Liver (tissue), 9 donors: ENCODE data around the gene C3orf80. TPM values are rescaled to one million over a fixed set of nuclear protein-coding genes. Genes with fewer than 3 reads are reported as not detected.

ENCODE experiments used
- DNase-seq: peaks from one replicate; pipeline ENCODE4 v3.0.0-alpha.2; 2017; ENCODE audit warnings: low spot score
- H3K27ac ChIP-seq, 2 donors: one replicate each; pipeline ENCODE4 v1.7.0; 2013; ENCODE audit warnings: inconsistent platforms in 2 of 2, low read length in 2 of 2, control low read depth in 1 of 2, low read depth in 1 of 2, mild to moderate bottlenecking in 1 of 2
- H3K27me3 ChIP-seq, 4 donors: one replicate each; pipeline versions ENCODE4 v1.6.1 to v1.7.0; 2013; ENCODE audit warnings: low read length in 3 of 4, inconsistent platforms in 1 of 4, mild to moderate bottlenecking in 1 of 4, moderate library complexity in 1 of 4; ENCODE audit not compliant: control insufficient read depth in 4 of 4, insufficient read depth in 4 of 4
- H3K36me3 ChIP-seq, 4 donors: one replicate each; pipeline versions ENCODE4 v1.6.1 to v1.7.0; 2013; ENCODE audit warnings: low read length in 3 of 4, mild to moderate bottlenecking in 3 of 4, low read depth in 1 of 4, moderate library complexity in 1 of 4; ENCODE audit not compliant: control insufficient read depth in 4 of 4, insufficient read depth in 3 of 4
- H3K4me1 ChIP-seq, 4 donors: one replicate each; pipeline versions ENCODE4 v1.6.1 to v1.7.0; 2013; ENCODE audit warnings: low read length in 3 of 4, mild to moderate bottlenecking in 3 of 4, moderate library complexity in 1 of 4; ENCODE audit not compliant: control insufficient read depth in 4 of 4, insufficient read depth in 4 of 4
- H3K4me3 ChIP-seq, 3 donors: one replicate each; pipeline versions ENCODE4 v1.6.1 to v1.7.0; 2013; ENCODE audit warnings: low read length in 3 of 3, control low read depth in 1 of 3, low read depth in 1 of 3, mild to moderate bottlenecking in 1 of 3
- H3K9ac ChIP-seq, 2 donors: one replicate each; pipeline ENCODE4 v1.7.0; 2013; ENCODE audit warnings: low read length in 2 of 2, mild to moderate bottlenecking in 2 of 2, moderate library complexity in 2 of 2, control low read depth in 1 of 2, low read depth in 1 of 2
- H3K9me3 ChIP-seq, 4 donors: one replicate each; pipeline versions ENCODE4 v1.6.1 to v1.7.0; 2013; ENCODE audit warnings: low read length in 3 of 4; ENCODE audit not compliant: control insufficient read depth in 4 of 4
- ATF3 ChIP-seq: IDR thresholded peaks from 2 replicates; pipeline ENCODE4 v1.6.1; 2016; ENCODE audit warnings: antibody characterized with exemption
- EGR1 ChIP-seq, 2 donors: IDR thresholded peaks; 2 replicates each; pipeline ENCODE4 v1.6.1; 2016 to 2018; ENCODE audit warnings: antibody characterized with exemption in 2 of 2, low read depth in 2 of 2
- FOXA1 ChIP-seq: IDR thresholded peaks from 2 replicates; pipeline ENCODE4 v1.6.1; 2016; ENCODE audit warnings: antibody characterized with exemption
- FOXA2 ChIP-seq: IDR thresholded peaks from 2 replicates; pipeline ENCODE4 v1.6.1; 2016; ENCODE audit warnings: antibody characterized with exemption
- GABPA ChIP-seq, 2 donors: IDR thresholded peaks in 1 of 2; conservative IDR thresholded peaks in 1 of 2; 2 replicates each; pipeline ENCODE4 v1.6.1; 2016; ENCODE audit warnings: antibody characterized with exemption in 2 of 2, mild to moderate bottlenecking in 1 of 2, moderate library complexity in 1 of 2
- HNF4A ChIP-seq, 2 donors: conservative IDR thresholded peaks; 2 replicates each; pipeline ENCODE4 v1.6.1; 2016; ENCODE audit warnings: antibody characterized with exemption in 2 of 2, mild to moderate bottlenecking in 2 of 2
- HNF4G ChIP-seq: IDR thresholded peaks from 2 replicates; pipeline ENCODE4 v1.6.1; 2016; ENCODE audit warnings: antibody characterized with exemption
- JUND ChIP-seq, 2 donors: IDR thresholded peaks; 2 replicates each; pipeline ENCODE4 v1.6.1; 2016; ENCODE audit warnings: antibody characterized with exemption in 2 of 2
- NR2F2 ChIP-seq: IDR thresholded peaks from 2 replicates; pipeline ENCODE4 v1.6.1; 2016; ENCODE audit warnings: antibody characterized with exemption
- RAD21 ChIP-seq, 2 donors: IDR thresholded peaks; 2 replicates each; pipeline ENCODE4 v1.6.1; 2016; ENCODE audit warnings: antibody characterized with exemption in 2 of 2, mild to moderate bottlenecking in 2 of 2
- REST ChIP-seq: IDR thresholded peaks from 2 replicates; pipeline ENCODE4 v1.6.1; 2016; ENCODE audit warnings: antibody characterized with exemption, mild to moderate bottlenecking
- RXRA ChIP-seq, 2 donors: IDR thresholded peaks; 2 replicates each; pipeline ENCODE4 v1.6.1; 2017 to 2018; ENCODE audit warnings: antibody characterized with exemption in 2 of 2, mild to moderate bottlenecking in 1 of 2
- SP1 ChIP-seq: IDR thresholded peaks from 2 replicates; pipeline ENCODE4 v1.6.1; 2018; ENCODE audit warnings: antibody characterized with exemption, mild to moderate bottlenecking
- TAF1 ChIP-seq: conservative IDR thresholded peaks from 2 replicates; pipeline ENCODE4 v1.6.1; 2016; ENCODE audit warnings: antibody characterized with exemption, mild to moderate bottlenecking
- YY1 ChIP-seq: IDR thresholded peaks from 2 replicates; pipeline ENCODE4 v1.6.1; 2016; ENCODE audit warnings: antibody characterized with exemption, mild to moderate bottlenecking
- WGBS: extraction: QIAGEN DNeasy Blood & Tissue Kit; methylation state at CpG from one replicate; pipeline ENCODE4 v1.1.7; 2013; 5-methylcytosine and 5-hydroxymethylcytosine counted together
- polyA plus RNA-seq, 2 donors: library from polyadenylated mRNA; stranded (reverse) in 1 of 2; unstranded in 1 of 2; fragments of 200-250 nt in 1 of 2; fragments of >200 nt in 1 of 2; fragmentation: Nextera tagmentation in 1 of 2; extraction: Ambion mirVana in 1 of 2; gene quantifications; one replicate each; pipeline versions ENCODE4 v1.2.1 to v1.2.3, GENCODE V29; 2013 to 2015
- total RNA-seq, 2 donors: library from RNA; depleted of rRNA; stranded (reverse); fragments of >200 nt; gene quantifications; one replicate each; pipeline ENCODE4 v1.2.3, GENCODE V29; 2014
- TF ChIP-seq, protein P1 (sequence below): fragments of 150-350 bp; IDR thresholded peaks from 2 replicates; pipeline ENCODE4 v1.5.1; 2017; ENCODE audit warnings: improper control_type of control experiment, low read depth, low read length; ENCODE audit not compliant: missing input control
- TF ChIP-seq, protein P2 (sequence below): IDR thresholded peaks from 2 replicates; pipeline ENCODE4 v1.6.1; 2016; ENCODE audit warnings: antibody characterized with exemption
- TF ChIP-seq, protein P3 (sequence below): IDR thresholded peaks from 2 replicates; pipeline ENCODE4 v1.6.1; 2016; ENCODE audit warnings: antibody characterized with exemption
- donor health status: healthy.
- donor health status: healthy.
- donor health status: healthy.
- donor health status: healthy.
- donor health status: healthy.

Gene C3orf80
- total RNA-seq (1 to 10 TPM in 1 of 2 donors, under 1 TPM in 1; 0.47 to 1.4 TPM), polyA plus RNA-seq (under 1 TPM; 0.46 to 0.53 TPM)

- Histone ChIP-seq H3K36me3 (no peaks in the 10 kb centered on the region), H3K27me3 (peaks cover 0 to 12% (median 2%) of the 10 kb centered on the region in 4 donors), H3K27ac (no peak within 1 kb of the TSS), H3K4me1 (peaks cover 13 to 23% (median 17%) of the 10 kb centered on the region in 4 donors), H3K4me3 (peak within 1 kb of the TSS; percentile 57 to 76 (median 61)), H3K9me3 (no peaks in the 10 kb centered on the region), H3K9ac (no peak within 1 kb of the TSS)
- TF ChIP-seq, protein P1, sequence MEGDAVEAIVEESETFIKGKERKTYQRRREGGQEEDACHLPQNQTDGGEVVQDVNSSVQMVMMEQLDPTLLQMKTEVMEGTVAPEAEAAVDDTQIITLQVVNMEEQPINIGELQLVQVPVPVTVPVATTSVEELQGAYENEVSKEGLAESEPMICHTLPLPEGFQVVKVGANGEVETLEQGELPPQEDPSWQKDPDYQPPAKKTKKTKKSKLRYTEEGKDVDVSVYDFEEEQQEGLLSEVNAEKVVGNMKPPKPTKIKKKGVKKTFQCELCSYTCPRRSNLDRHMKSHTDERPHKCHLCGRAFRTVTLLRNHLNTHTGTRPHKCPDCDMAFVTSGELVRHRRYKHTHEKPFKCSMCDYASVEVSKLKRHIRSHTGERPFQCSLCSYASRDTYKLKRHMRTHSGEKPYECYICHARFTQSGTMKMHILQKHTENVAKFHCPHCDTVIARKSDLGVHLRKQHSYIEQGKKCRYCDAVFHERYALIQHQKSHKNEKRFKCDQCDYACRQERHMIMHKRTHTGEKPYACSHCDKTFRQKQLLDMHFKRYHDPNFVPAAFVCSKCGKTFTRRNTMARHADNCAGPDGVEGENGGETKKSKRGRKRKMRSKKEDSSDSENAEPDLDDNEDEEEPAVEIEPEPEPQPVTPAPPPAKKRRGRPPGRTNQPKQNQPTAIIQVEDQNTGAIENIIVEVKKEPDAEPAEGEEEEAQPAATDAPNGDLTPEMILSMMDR = no peak
- no peak for TF ChIP-seq FOXA2
- TF ChIP-seq ATF3 = no peak
- TF ChIP-seq FOXA1 = no peak
- no peak for TF ChIP-seq HNF4A (conservative IDR thresholded peaks at IDR 0.05)
- no peak for TF ChIP-seq HNF4G
- no peak for TF ChIP-seq YY1
- TF ChIP-seq, protein P2, sequence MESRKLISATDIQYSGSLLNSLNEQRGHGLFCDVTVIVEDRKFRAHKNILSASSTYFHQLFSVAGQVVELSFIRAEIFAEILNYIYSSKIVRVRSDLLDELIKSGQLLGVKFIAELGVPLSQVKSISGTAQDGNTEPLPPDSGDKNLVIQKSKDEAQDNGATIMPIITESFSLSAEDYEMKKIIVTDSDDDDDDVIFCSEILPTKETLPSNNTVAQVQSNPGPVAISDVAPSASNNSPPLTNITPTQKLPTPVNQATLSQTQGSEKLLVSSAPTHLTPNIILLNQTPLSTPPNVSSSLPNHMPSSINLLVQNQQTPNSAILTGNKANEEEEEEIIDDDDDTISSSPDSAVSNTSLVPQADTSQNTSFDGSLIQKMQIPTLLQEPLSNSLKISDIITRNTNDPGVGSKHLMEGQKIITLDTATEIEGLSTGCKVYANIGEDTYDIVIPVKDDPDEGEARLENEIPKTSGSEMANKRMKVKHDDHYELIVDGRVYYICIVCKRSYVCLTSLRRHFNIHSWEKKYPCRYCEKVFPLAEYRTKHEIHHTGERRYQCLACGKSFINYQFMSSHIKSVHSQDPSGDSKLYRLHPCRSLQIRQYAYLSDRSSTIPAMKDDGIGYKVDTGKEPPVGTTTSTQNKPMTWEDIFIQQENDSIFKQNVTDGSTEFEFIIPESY = no peak
- TF ChIP-seq, protein P3, sequence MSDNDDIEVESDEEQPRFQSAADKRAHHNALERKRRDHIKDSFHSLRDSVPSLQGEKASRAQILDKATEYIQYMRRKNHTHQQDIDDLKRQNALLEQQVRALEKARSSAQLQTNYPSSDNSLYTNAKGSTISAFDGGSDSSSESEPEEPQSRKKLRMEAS = no peak
- TF ChIP-seq REST = no peak
- TF ChIP-seq SP1 = no peak
- no peak for TF ChIP-seq JUND (IDR thresholded peaks at IDR 0.05)
- no peak for TF ChIP-seq TAF1
- no peak for TF ChIP-seq NR2F2
- no peak for TF ChIP-seq GABPA (IDR thresholded peaks at IDR 0.05 in 1 of 2, conservative IDR thresholded peaks at IDR 0.05 in 1 of 2)
- TF ChIP-seq RXRA (IDR thresholded peaks at IDR 0.05) = no peak
- no peak for TF ChIP-seq RAD21 (IDR thresholded peaks at IDR 0.05)
- no peak for TF ChIP-seq EGR1 (IDR thresholded peaks at IDR 0.05; ENCODE audit: low read depth in 2 of 2)
- DNase-seq = peak; percentile 52
- WGBS = under 1% methylated on average over 104 of the region's 104 CpGs
Measured at GRCh38 chr3:160225176-160226025, at the start of gene C3orf80. Gene C3orf80 (plus strand): TSS chr3:160225422. CDS start chr3:160225636, 214 bp downstream.
